HG03097 (cell line): ENCODE measurements around the gene FAF2.
"Not testable (repeated sequence)": the region's sequence is repeated elsewhere in the genome, so short reads cannot be mapped to it uniquely, and the experiment has no call there.

Experiments used
- ATAC-seq: cut with Tn5 transposase; IDR thresholded peaks from one replicate; pipeline ENCODE4 v1.9.1; 2021; ENCODE audit not compliant: unreplicated experiment, low FRiP score

Gene FAF2

GRCh38 chr5:176541338-176542134 is 93.4 kb downstream of the FAF2 start:
- ATAC-seq, result no peak

GRCh38 chr5:176542135-176542595 is 94.0 kb downstream of the FAF2 start:
- no peak for ATAC-seq

- peak; percentile 40 for ATAC-seq
Observed at GRCh38 chr5:176542596-176543427, 94.6 kb downstream of the FAF2 start.

GRCh38 chr5:176543428-176544182 is 95.4 kb downstream of the FAF2 start:
- peak; percentile 50 for ATAC-seq

- ATAC-seq, result no peak
Observed at GRCh38 chr5:176545388-176545736, 97.2 kb downstream of the FAF2 start.

- ATAC-seq, result no peak
Observed at GRCh38 chr5:176545737-176546509, 97.7 kb downstream of the FAF2 start.

GRCh38 chr5:176547802-176548201 is 99.6 kb downstream of the FAF2 start:
- ATAC-seq, result no peak

GRCh38 chr5:176548967-176549444 is 100.8 kb downstream of the FAF2 start, which contains the start of gene CDHR2:
TSS of gene CDHR2 (plus strand) at chr5:176549342. CDS start at chr5:176565353, 16,011 bp downstream.
- no peak for ATAC-seq

- no peak for ATAC-seq
Observed at GRCh38 chr5:176549871-176550270, 101.7 kb downstream of the FAF2 start.

GRCh38 chr5:176550275-176550831 is 102.2 kb downstream of the FAF2 start:
- ATAC-seq, result no peak

GRCh38 chr5:176550937-176551336 is 102.8 kb downstream of the FAF2 start:
- ATAC-seq, result not testable (repeated sequence)

- ATAC-seq, result no peak
Observed at GRCh38 chr5:176552332-176552869, 104.2 kb downstream of the FAF2 start.

- ATAC-seq, result no peak
Observed at GRCh38 chr5:176553260-176554085, 105.3 kb downstream of the FAF2 start.

- no peak for ATAC-seq
Observed at GRCh38 chr5:176557846-176558245, 109.7 kb downstream of the FAF2 start.
